ENCODE measurements around the gene ACR. TPM values are rescaled to one million over a fixed set of nuclear protein-coding genes. Genes with fewer than 3 reads are reported as not detected.
A peak's percentile ranks its signal among the peaks of the same experiment; 100 is the strongest.

Gene ACR
- total RNA-seq, 1 donor = not detected

DNA sequence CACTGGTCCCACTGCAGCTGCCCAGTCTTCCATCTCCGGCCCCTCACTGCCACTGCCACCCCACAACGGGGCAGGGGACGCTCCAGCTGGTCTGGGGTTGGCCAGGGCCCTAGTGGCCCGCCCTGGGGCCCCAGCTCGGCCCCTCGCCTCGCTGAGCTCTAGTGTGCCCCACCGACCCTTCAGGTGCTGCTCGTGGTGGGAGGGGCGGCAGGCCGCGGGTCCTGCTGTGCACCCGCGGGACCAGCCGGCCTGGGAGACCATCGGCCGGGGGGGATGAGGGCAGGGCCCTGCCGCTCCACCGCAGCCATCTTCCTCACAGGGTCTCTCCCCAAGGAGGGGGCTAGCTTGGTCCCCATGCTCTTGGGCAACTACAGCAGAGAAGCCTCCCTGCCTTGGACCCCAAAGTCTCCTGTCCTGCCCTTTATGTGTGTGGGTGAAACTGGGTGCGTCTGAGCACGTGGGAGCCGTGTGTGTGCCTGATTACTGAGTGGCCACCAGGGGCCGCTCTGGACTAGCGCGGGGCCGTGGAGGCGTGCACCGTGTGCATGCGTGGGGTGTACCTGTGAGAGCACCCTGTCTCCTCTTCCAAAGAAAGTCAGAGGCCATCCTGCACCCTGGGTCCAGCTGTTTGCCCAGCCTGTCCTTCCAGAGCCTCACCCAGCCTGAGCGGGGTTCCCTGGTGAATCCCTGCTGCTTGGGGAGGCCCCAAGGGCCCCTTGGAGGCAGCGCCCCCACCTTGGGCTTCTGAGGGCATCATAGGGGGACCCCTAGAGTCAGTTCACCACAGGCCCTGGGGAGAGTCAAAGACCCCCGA, 6.0 kb upstream of the ACR start:
- peak overlapping the region; percentile 22 for H3K4me3 ChIP-seq (ENCODE audit: low read depth, low read length)
- TF ChIP-seq, protein P1, sequence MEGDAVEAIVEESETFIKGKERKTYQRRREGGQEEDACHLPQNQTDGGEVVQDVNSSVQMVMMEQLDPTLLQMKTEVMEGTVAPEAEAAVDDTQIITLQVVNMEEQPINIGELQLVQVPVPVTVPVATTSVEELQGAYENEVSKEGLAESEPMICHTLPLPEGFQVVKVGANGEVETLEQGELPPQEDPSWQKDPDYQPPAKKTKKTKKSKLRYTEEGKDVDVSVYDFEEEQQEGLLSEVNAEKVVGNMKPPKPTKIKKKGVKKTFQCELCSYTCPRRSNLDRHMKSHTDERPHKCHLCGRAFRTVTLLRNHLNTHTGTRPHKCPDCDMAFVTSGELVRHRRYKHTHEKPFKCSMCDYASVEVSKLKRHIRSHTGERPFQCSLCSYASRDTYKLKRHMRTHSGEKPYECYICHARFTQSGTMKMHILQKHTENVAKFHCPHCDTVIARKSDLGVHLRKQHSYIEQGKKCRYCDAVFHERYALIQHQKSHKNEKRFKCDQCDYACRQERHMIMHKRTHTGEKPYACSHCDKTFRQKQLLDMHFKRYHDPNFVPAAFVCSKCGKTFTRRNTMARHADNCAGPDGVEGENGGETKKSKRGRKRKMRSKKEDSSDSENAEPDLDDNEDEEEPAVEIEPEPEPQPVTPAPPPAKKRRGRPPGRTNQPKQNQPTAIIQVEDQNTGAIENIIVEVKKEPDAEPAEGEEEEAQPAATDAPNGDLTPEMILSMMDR (IDR thresholded peaks at IDR 0.05; ENCODE audit: insufficient read depth, low read length) = peak; percentile 94
- peak; percentile 34 for DNase-seq (ENCODE audit: low read depth)

DNA sequence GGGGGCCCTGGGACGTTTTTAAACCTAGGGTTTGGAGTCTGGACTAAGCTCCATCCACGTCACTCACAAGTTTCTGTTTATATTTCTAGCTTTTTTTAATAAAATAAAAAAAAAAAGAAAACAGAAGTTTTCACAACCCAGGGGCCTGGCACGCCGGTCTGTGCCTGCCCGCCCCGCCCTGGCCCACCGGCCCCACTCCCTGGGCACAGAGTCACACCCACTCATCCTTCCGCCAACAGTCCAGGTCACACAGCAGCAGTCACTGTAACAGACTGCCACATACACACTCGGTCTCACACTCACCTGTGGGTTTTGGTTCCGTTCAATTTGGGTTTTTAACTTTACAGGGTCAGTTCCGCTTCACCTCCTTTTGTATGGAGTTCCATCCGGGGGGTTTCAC, 5.3 kb upstream of the ACR start:
- no peak for DNase-seq (ENCODE audit: low read depth)
- TF ChIP-seq, protein P1 (IDR thresholded peaks at IDR 0.05; ENCODE audit: insufficient read depth, low read length) = no peak
- no peak overlapping the region for H3K4me3 ChIP-seq (ENCODE audit: low read depth, low read length)

DNA sequence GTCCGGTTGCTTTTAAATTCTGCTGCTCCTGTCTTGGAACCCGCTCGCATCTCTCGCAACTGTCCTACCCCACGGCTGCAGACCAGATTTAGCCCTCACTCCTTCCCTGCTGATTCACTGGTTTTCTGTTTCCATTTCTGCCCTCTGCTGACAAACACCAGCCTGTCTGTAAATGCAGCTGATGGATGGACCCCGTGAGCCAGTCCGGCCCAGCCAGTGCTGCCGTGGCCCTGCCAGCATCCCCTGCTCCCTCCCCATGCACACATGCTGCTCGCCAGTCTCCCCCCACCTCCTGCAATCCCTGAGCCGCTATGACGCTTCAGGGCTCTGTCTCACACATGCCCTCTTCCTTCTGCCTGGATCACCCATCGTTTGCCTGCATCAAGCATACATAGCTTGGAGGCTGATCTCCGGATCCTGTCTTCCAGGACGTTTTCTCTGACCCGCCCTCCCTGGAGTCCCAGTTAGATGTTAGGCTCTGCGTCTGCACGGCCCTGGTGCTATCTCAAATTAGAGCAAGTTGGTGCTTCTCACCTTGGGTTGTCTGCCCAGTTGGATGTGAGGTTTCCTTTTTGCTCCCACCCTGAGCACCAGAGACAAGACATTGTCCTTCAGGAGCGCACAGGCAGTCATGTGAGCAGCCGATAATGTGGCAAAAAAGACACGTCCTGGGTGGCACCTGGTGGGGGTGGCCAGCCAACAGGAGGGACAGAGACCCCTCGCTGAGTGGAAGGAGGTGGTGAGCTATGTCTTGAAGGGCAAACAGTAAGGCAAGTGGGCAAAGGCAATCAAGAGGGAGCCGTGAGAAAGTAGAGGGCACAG, 4.3 kb upstream of the ACR start:
- DNase-seq (ENCODE audit: low read depth) = peak; percentile 31
- H3K4me3 ChIP-seq (ENCODE audit: low read depth, low read length) = peak overlapping the region; percentile 25
- TF ChIP-seq, protein P1 (IDR thresholded peaks at IDR 0.05; ENCODE audit: insufficient read depth, low read length) = no peak

DNA sequence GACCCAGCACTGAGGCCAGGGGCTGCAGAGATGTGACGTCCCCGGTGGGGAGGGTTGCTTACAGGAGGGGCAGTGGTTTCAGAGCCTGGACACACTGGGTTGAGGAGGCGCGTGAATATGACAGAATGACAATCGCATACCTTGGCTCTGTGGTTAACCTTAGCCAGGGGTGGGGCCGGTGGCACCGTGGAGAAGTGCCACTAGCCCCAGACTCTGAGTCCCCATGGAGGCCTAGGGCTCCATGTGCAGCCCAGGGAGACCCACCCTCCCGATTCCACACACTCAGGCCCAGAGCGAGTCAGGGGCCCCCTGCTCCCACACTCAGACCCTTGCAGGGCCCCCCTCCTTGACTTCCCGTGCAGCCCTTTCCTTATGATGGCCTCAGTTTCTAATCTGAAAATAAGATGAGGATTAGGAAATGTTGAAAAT, 3.6 kb upstream of the ACR start:
- H3K4me3 ChIP-seq (ENCODE audit: low read depth, low read length) = no peak overlapping the region
- TF ChIP-seq, protein P1 (IDR thresholded peaks at IDR 0.05; ENCODE audit: insufficient read depth, low read length) = no peak
- DNase-seq (ENCODE audit: low read depth) = no peak

DNA sequence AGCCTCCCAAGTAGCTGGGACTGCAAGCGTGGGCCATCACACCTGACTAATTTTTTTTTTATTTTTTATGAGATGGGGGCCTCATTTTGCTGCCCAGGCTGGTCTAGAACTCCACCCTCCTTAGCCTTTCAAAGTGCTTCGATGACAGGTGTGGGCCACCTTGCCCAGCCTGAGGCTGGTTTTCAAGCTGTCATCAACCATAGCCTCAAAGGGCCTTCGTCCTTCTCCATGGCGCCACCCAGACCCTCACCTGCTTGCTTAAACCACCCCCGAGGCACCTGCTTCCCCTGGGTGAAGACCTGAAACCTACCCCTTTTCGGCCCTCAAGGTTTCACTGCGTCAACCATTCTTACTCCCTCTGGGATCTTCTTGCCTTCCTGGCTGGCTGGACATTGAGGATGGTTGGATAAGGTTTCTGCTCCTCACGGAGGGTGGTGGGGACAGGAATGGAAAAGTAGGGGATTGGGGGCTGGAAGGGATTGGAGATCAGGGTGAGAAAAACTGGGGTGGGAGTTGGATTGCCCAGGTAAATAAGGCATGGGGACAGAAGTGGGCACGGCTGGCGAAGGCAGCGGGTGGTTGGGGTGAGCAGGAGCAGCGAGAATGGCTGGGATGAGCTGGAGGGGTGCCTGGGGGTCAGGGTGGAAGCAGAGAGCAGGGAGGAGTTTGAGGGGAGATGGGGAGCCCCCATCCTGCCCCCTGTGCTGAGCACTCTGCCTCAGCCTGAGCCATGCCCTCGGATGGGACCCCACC, 2.8 kb upstream of the ACR start:
- TF ChIP-seq, protein P1 (IDR thresholded peaks at IDR 0.05; ENCODE audit: insufficient read depth, low read length) = no peak
- DNase-seq (ENCODE audit: low read depth) = no peak
- H3K4me3 ChIP-seq (ENCODE audit: low read depth, low read length) = no peak overlapping the region

DNA sequence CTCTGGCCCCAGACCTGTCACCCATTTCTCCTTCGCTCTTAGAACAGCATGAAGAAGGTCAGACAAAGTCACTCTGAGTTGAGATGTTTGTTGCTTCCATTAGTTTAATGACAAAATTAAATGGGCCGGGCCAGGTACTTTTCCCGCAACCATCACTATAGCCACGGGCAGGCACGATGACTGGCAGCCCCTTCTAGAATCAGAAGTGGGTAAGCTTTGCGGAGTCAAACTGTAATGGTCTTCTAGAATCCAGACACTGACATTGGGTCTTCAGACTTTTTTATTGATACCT, 2.3 kb upstream of the ACR start:
- TF ChIP-seq, protein P1 (IDR thresholded peaks at IDR 0.05; ENCODE audit: insufficient read depth, low read length) = no peak
- no peak overlapping the region for H3K4me3 ChIP-seq (ENCODE audit: low read depth, low read length)
- DNase-seq (ENCODE audit: low read depth) = no peak
